Cardiac muscle cell (in vitro differentiated cells and primary cell): ENCODE measurements around the gene DNAJC3. TPM values are rescaled to one million over a fixed set of nuclear protein-coding genes. Genes with fewer than 3 reads are reported as not detected.
A peak's percentile ranks its signal among the peaks of the same experiment; 100 is the strongest.

Experiments used
- DNase-seq, 2 donors: peaks; one replicate each; pipeline versions ENCODE4 v3.0.0 to v3.0.0-alpha.2; 2010 to 2017; ENCODE audit warnings: low read depth in 1 of 2, low spot score in 1 of 2
- H3K27ac ChIP-seq: fragments of 200-600 bp; sonication (generic); 2 replicates; pipeline ENCODE4 v1.5.1; 2016
- H3K27me3 ChIP-seq: fragments of 200-600 bp; sonication (generic); 2 replicates; pipeline ENCODE4 v1.6.0; 2016; ENCODE audit warnings: control low read depth
- H3K36me3 ChIP-seq: fragments of 200-600 bp; sonication (generic); 2 replicates; pipeline ENCODE4 v1.5.1; 2016; ENCODE audit warnings: control low read depth
- H3K4me1 ChIP-seq: fragments of 200-600 bp; sonication (generic); 2 replicates; pipeline ENCODE4 v1.8.1; 2017; ENCODE audit warnings: low read depth, mild to moderate bottlenecking, mixed run types
- H3K4me3 ChIP-seq: fragments of 200-600 bp; sonication (generic); 2 replicates; pipeline ENCODE4 v1.5.1; 2016; ENCODE audit warnings: mild to moderate bottlenecking
- H3K9me3 ChIP-seq: fragments of 200-600 bp; sonication (generic); 2 replicates; pipeline ENCODE4 v1.5.1; 2017; ENCODE audit warnings: low read depth, mild to moderate bottlenecking, control low read depth
- CTCF ChIP-seq: IDR thresholded peaks from 2 replicates; pipeline ENCODE4 v1.5.1; 2012; ENCODE audit warnings: low read depth, mild to moderate bottlenecking, low read length
- polyA plus RNA-seq: library from polyadenylated mRNA; unstranded; fragments of >200 nt; fragmentation: Nextera tagmentation; extraction: Ambion mirVana; gene quantifications from 2 replicates; pipeline ENCODE4 v1.2.1, GENCODE V29; 2016
- total RNA-seq: library from RNA; depleted of rRNA; stranded (reverse); fragments of >200 nt; gene quantifications from 2 replicates; pipeline ENCODE4 v1.2.3, GENCODE V29; 2016

Gene DNAJC3
- total and polyA plus RNA-seq, 2 experiments from 2014 or later, result 13.6 to 15.3 TPM

GRCh38 chr13:95643936-95644598, 32.9 kb upstream of the DNAJC3 start:
- Histone ChIP-seq H3K4me1 (peaks cover 10% of the 10 kb centered on the region), H3K36me3 (peaks cover under 1% of the 10 kb centered on the region), H3K9me3 (no peaks in the 10 kb centered on the region), H3K27ac (peak overlapping the region; percentile 24), H3K27me3 (no peaks in the 10 kb centered on the region), H3K4me3 (peak overlapping the region; percentile 47)
- no peak for TF ChIP-seq CTCF
- peak; percentile 43 to 58 for DNase-seq

GRCh38 chr13:95644601-95645052, 32.3 kb upstream of the DNAJC3 start, which contains the start of gene DZIP1:
DZIP1 (minus strand) TSS chr13:95644706; CDS start chr13:95642029, 2,677 bp downstream.
- Histone ChIP-seq H3K4me3 (peak within 1 kb of the TSS; percentile 47), H3K27ac (peak within 1 kb of the TSS; percentile 24), H3K36me3 (no peaks in the 10 kb centered on the region), H3K9me3 (no peaks in the 10 kb centered on the region), H3K27me3 (no peaks in the 10 kb centered on the region), H3K4me1 (peaks cover 10% of the 10 kb centered on the region)
- TF ChIP-seq CTCF, result no peak
- DNase-seq, result peak; percentile 90 to 91

GRCh38 chr13:95647321-95647720, 29.6 kb upstream of the DNAJC3 start:
- Histone ChIP-seq H3K27ac (no peak overlapping the region), H3K4me3 (no peak overlapping the region), H3K4me1 (peaks cover 10% of the 10 kb centered on the region), H3K27me3 (no peaks in the 10 kb centered on the region), H3K9me3 (no peaks in the 10 kb centered on the region), H3K36me3 (no peaks in the 10 kb centered on the region)
- no peak for DNase-seq
- TF ChIP-seq CTCF, result no peak

DNA sequence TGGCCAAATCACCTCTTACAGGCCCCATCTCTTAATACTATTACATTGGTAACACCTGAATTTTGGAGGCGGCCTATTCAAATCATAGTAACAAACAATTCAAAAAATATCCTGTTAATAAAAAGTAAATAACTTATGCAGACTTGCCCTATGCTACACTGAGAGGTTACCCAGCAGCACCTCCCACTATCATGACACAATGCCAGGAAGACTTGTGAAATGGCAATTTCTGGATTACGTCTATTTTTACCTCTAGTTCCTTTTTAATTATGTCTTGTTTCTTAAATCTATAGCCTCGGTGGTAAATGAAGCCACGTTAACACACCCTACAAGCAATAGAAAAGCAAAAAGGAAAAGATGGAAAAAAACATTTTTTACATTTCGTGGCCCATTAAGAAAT, 26.2 kb upstream of the DNAJC3 start:
- no peak for DNase-seq
- Histone ChIP-seq H3K27ac (no peak overlapping the region), H3K36me3 (no peaks in the 10 kb centered on the region), H3K4me1 (no peaks in the 10 kb centered on the region), H3K27me3 (no peaks in the 10 kb centered on the region), H3K9me3 (no peaks in the 10 kb centered on the region), H3K4me3 (no peak overlapping the region)
- TF ChIP-seq CTCF, result no peak

- Histone ChIP-seq H3K27ac (no peak overlapping the region), H3K4me1 (no peaks in the 10 kb centered on the region)
- no peak for TF ChIP-seq CTCF
Observed at GRCh38 chr13:95652244-95652764, 24.6 kb upstream of the DNAJC3 start.

More at GRCh38 chr13:95652244-95652764, 24.6 kb upstream of the DNAJC3 start:
- DNase-seq, result no peak
- Histone ChIP-seq H3K36me3 (no peaks in the 10 kb centered on the region), H3K9me3 (no peaks in the 10 kb centered on the region), H3K4me3 (no peak overlapping the region), H3K27me3 (no peaks in the 10 kb centered on the region)
